HG02943 (cell line): Measurements from ENCODE around the gene MEF2A.
"Not testable (repeated sequence)": the region's sequence is repeated elsewhere in the genome, so short reads cannot be mapped to it uniquely, and the experiment has no call there.

Source experiments
- ATAC-seq: cut with Tn5 transposase; IDR thresholded peaks from one replicate; pipeline ENCODE4 v1.9.1; 2021; ENCODE audit warnings: mild to moderate bottlenecking, low read depth, moderate library complexity; ENCODE audit not compliant: unreplicated experiment

MEF2A gene

DNA sequence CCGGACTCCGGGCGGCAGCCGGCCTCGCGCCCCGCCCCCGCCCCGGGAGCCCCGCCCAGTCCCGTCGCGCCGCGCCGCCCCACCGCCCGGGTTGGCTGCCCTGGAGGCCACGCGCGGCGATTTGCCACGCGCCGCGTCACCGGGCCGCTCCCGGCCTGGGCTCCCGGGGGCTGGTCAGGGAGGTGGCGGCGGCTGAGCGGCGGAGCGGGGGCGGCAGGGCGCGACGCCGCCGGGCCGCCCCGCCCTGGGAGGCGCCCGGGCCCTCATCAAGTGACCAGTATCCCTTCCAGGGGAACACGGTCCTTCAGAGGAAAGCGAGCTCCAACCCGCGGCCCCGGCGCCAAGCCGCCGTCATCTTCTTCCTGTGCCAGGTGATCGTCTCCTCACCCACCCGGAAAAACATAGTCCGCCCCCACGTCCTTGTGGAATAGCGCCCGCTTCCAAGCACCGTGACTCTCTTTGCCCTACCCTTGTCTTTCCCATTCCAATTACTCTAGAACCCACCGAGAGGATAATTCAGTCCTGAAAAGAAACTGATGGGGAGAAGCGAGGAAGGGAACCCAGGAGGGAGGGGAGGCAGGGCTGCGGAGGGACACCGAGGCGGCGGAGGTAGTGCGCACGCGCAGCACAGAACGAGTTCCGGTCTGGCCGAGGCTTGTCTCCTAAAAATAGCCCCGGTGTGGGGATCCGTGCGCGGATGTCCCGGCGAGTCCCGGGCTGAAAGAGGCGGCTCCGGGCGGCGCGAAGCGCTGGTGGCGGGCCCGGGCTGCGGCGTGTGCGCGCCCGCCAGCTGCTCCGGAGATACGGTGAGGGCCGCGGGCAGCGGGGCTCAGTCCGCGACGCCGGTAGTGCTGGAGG lies at the start of gene MEF2A:
TSS of gene MEF2A (plus strand) at position 686 of the 858 bp plus-strand sequence. CDS start 67,136 bp downstream, outside the sequence.
- ATAC-seq, result peak; percentile 57

DNA sequence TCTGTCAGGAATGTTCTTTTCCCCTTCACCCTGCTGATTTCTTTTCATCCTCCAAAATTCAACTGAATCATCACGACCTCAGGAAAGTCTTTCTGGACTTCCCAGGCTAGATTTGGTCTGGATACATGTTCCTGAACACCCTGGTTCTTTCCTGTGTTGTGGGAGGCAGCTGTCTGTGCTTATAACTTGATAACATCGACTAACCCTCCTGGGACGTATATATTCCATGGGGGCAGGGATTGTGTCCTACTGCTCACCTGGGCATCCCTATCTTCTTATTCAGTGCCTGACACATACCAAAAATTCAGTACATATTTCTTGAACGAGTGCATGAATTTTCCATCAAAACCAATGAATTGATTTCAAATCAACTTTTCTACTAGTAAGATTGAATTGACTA lies 47.6 kb upstream of the MEF2A start:
- no peak for ATAC-seq

DNA sequence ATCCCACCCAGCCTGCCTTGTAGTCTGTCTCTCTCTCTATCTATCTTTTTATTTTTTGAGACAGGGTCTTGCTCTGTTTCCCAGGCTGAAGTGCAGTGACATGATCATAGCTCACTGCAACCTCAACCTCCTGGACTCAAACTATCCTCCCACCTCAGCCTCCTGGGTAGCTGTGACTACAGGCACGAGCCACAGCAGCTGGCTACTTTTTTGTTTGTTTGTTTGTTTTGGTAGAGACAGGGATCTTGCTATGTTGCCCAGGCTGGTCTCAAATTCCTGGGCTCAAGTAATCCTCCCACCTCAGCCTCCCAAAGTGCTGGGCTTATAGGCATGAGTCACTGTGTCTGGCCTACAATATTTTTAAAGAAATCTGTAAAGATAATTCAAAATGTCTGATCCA lies 46.4 kb upstream of the MEF2A start:
- ATAC-seq, result not testable (repeated sequence)

DNA sequence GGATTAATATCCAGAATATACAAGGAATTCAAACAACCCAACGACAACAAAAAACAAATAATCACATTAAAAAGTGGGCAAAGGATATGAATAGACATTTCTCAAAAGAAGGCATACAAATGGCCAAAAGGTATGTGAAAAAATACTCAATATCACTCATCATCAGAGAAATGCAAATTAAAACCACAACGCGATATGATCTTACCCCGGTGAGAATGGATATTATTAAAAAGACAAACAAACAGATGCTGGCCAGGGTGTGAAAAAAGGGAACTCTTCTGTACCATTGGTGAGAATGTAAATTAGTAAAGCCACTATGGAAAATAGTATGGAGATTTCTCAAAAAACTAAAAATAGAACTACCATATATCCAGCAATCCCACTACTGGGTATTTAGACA lies 43.5 kb upstream of the MEF2A start:
- ATAC-seq, result no peak

DNA sequence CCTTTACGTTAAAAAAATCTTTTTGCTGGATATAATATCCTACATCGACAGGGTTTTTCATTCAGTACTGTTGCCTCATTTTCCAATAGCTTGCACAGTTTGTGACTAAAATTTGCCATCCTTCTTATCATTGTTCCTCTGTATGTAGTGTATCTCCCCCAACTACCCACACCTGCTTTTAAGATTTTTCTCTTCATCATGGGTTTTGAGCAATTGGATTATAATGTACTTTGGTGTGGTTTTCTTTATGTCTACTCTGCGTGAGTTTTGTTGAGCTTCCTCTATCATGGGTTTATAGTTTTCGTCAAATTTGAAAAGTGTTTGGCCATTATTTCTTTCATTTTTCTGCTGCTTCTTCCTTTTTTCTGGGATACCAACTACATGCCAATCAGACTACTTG lies 39.6 kb upstream of the MEF2A start:
- ATAC-seq, result no peak

DNA sequence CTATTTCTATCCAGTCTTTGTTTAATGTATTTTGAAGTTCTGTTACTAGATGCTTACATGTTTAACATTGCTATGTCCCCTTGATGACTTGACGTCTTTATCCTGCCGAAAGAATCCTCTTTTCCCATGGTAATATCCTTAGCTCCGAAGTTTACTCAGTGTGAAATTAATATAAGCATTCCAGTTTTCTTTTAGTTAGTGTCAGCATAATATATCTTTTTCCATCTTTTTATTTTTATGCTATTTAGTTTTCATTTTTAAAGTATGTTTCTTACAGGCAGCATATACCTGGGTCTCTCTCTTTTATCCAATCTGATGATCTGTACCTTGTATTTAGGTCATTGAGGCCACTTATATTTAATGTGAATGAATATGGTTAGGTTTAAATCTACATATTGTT lies 39.1 kb upstream of the MEF2A start:
- ATAC-seq, result no peak

DNA sequence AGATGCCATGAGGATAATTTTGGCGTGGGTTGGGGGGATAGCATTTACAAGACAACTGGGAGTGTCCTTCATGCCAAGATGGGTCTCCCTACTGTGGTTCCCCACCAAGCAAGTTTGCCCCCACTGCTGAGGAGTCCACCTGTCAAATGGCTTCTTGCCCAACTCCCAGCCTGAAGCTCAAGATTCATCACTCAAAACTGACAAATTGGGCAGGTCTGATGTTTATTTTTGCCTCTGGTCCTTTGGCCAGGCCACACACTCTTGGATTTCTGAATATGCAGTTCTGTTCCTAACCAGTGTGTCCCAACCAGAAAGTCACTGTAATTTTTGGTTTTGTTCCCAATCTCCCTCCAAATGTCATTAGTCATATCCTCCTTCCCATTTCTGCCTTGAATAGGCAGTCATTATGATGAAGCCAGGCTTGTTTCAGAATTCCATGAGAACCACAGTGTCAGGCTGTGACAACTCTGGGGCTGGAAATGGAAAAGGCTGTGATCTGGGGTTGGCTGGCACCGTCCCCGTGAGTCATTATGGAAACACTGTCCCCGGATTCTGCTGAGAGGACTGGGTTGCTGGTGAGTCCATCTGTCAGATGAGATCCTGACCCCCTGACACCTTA lies 29.3 kb upstream of the MEF2A start:
- ATAC-seq, result no peak

DNA sequence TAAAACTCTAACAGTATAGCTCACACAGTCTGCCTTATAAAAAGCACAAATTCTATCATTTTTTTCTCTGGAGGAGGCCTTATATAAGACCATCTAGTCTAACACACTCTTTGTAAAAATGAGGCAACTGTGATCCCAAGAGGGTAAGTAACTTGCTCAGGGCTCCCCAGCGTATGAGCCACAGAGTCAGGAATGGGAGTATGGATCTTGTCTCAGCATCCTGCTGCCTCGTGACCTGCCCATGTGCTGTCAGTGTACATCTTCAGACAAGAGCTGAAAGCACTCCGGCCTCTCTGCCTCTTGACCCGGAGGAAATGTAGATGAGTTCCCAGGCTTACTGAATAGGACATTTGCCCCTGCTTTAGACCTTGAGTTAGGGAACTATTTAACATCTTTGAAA lies 28.4 kb upstream of the MEF2A start:
- no peak for ATAC-seq

DNA sequence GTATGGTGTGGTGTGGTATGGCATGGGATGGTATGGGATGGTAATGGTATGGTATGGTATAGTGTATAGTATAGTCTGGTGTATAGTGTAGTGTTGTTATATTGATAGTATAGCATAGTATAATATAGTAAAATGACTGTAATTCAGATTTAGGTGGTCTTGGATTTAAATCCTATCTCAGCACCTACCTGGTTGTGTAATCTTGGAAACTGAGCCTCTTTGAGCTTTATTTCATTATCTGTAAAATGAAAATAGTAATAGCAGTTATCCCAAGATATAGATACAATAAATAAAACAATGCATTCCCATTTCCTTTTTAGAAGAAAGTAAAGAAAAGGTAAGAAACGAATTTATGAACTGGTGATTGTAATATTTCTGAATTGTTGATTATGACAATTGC lies 27.5 kb upstream of the MEF2A start:
- ATAC-seq, result no peak

DNA sequence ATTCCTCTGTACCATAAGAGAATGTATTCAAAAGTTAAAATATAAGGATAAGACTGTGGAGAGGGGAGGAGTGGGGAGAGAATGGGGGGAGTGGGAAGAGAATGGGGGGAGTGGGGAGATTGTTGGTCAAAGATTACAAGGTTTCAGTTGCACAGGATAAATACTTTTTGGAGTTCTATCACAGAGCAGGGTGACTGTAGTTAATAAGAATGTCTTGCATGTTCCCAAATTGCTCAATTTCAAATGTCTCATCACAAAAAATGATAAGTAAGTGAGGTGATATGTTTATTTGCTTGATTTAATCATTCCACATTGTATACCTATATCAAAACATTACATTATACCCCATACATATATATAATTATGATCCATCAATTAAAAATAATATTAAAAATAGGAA lies 23.0 kb upstream of the MEF2A start:
- ATAC-seq, result no peak

DNA sequence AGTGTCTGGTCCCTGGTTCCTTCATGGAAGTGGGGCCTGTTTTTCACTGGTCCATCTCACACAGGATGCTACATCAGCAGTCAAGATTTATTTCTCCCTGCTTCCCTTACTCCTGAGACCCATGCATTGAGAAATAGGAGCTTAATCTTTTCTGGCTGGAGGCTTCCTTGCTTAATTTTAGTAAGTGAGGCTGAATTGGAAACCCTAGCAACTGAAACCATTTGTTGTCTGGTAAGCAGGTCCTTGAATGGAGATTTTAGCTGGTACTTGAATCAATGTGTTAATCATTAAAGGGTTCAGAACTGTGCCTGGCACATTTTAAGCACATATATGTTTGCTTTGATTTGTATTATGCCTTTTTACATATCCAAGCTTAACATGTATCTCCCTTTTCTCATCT lies 20.2 kb upstream of the MEF2A start:
- ATAC-seq, result no peak

DNA sequence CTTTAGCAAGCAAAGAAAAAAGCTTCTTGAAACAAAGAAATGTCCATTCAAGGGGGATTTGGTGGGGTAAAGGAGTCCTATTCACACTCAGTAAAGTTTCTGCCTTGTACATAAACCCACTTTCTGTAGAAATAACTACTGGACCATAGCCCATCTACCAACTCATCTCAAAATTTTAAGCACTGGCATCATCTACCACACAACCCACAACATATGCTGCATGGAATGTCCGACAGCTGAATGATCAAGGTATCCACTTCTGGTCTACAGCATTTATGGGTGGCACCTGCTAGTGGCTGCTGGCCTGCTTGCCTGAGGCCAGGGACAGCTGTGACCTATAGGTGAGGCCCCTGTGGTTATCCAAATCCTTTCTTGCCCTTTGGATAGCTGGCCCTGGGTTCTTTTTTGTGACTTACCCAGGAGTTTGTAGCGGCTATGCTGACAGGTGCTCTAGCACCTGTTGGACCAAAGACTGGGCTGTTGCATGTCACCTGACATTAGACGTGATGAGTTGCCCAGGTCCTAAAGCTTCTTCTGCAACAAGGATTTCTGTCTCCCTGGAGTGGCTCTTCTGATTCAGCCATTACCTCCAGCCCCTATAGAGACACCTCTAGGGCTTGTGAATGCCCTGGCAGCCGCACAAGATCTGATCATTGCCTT lies 19.2 kb upstream of the MEF2A start:
- ATAC-seq, result no peak

DNA sequence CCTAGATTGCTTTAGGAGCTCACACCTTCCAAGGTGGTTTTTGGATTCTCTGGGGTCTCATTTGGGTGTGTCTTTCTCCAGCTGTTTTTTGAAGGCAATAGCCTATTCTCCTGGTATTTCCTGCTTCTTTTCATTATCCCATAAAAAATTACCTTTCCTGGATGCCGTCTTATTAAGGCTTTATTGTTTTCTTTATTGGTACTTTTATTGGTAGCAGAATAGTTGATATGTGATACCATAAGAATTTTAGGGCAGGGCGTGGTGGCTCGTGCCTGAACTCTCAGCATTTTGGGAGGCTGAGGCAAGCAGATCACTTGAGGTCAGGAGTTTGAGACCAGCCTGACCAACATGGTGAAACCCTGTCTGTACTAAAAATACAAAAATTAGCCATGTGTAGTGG lies 18.3 kb upstream of the MEF2A start:
- no peak for ATAC-seq

DNA sequence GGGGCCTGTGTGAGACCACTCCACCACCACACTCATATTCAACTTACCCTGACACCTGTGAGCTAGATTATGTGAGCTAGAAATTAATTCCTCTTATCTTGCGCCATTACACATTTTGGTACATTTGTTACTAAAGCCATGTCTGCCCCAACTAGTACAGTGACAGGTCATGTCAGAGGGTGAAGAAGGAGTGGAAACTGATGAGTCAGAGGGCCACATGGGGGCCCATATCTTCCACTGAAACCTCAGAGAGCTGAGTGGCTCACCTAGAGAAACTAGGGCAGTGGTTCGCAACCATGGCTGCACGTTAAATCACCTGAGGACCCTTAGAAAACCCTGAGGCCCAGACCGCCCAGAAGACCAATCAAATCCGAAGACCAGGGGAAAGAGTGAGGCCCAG lies 15.7 kb upstream of the MEF2A start:
- no peak for ATAC-seq

DNA sequence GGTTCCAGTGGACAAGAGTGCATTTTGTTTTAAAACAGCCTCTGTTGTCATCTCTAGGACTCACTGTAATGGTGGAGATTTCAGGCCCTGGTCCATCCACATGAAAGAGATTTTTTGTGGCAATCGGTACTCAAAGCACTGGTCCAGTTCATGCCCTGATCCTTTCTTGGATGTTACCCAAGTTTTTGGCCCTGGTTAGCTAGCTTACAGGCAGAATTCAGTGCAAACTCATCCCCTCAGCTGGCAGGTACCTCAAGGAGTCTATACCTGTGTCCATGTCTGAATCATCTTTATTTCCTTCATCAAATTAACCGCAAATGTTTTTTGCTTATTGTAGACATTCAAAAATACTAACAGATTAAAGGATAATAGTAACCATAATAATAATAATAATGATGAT lies 13.7 kb upstream of the MEF2A start:
- ATAC-seq, result no peak

DNA sequence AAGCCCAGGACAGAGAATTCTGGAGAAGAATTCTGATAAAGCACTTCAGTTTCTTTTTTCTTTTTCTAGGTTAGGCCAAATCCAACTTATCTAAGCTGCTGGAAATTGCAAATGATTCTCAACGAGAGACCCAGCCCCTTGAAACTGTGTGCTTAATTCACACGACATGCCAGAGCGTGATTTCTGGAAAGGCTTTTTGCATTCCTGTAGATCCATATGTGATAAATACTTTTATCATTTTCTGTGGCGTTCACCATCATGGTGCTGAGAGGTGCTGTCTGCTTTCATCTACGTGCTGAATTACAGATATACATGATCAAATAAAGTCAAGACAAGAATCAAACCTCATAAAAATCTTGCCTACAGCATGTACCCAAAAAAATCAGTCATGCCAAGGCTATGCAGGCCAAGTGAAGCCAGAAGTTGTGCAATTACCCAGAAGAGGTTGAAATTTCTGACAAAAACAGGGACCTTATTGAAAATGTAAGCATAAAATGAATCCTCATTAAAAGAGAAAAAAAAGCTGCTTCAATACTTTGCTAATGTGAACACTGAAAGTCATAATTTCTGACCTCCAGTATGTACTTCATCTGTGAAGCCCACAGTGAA lies 10.8 kb upstream of the MEF2A start:
- ATAC-seq, result no peak

DNA sequence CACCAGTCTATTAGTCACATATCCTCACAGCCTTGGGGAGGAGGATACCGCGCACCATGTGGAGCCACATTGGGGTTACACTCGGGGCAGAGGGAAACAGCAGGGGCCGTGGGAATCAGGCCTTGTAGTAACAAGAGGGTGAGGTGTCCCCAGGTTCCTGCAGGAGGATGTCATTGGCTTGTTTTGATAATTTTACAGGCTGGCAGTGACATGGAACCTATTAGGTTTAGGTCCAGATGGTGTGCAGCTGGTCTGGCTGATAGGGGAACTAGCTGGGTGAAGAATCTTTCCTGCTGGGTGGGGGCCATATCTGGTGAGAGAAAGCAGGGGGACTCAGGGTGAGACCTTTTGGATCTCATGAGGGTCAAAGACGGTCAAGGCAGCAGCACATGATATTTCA lies 9.8 kb upstream of the MEF2A start:
- no peak for ATAC-seq

DNA sequence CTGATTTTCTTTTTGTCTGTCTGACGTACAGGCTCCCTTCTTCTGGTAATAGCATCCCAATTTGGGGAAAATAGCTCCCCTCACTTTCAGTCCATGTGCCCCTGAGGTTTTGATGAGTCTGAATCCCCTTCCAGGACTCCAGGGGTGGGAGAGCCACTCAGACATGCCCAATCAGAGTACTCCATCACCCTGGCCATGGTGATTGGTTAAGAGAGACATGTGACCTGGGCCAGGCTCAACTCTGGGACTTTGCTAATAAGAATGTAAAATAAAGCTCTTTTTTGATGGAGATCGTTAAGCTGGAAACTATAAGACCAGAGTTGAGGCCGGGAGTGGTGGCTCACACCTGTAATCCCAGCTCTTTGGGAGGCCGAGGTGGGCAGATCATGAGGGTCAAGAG lies 9.2 kb upstream of the MEF2A start:
- no peak for ATAC-seq

DNA sequence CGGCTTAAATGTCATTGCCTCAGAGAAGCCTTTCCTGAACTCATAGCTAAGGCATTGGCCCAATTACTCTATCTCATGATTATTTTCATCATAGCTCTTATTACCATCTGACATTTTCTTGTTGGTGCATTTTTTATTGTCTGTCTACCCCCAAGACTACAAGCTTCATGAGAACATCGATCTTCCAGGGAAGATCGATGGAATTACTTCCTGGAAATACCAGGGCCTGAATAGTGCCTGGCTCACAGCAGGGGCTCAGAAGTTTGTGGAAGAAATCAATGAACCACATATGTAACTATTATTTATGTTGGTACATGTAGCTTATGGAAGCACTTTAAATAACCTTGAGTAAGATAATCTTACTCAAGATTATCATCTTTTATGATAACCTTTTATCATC lies 7.7 kb upstream of the MEF2A start:
- ATAC-seq, result no peak

DNA sequence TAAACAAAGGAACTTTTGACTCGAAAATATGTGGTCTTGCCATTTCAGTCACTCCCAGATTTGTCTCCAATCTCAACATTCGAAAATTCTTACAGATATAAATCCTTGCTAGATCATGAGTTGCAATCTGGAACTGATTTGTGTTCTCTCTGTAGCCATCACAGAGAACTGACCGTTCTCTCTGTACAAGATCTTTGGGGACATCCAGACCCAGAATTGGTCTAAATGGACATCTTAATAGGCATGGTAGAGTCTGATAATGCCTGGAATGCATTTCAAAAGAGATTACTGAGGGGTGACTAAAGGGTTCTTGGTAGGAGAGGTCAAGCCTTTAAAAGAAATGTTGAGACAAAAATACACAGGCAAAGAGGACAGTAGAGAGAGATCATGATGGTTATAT lies 7.2 kb upstream of the MEF2A start:
- ATAC-seq, result no peak

DNA sequence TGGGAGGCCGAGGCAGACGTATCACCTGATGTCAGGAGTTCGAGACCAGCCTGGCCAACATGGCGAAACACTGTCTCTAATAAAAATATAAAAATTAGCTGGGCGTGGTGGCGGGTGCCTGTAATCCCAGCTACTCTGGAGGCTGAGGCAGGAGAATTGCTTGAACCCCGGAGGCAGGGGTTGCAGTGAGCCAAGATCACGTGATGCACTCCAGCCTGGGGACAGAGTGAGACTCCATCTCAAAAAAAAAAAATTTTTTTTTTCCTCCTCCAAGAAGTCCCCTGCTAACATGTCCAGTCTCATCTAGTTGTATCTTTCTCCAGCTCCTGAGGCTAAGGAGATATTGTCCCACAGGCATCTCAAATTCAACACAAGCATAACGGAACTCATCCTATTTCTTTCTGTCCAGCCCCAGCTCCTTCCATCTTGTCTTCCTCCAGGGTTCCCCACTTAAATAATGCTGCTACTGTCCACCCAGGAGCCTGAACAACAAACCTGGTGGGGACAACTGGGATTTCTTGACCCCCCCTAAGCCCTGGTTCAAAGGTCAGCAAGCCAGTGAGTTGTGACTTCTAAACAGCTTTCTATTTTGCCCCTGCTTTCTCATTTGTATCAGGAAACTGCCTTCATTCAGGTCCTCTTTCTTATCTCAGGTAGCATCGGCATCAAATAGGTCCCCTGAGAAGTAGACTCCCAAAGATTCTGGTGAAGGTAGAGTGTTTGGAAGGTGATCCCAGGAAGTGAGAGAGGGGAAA lies 4.1 kb upstream of the MEF2A start:
- no peak for ATAC-seq
